ENCODE data around the gene CRABP2. TPM values are rescaled to one million over a fixed set of nuclear protein-coding genes. Genes with fewer than 3 reads are reported as not detected.

Gene CRABP2
- total RNA-seq, 2 experiments from 2014 or later, result 0.78 to 0.90 TPM

- Mint-ChIP-seq H3K36me3 (ENCODE audit: low read depth) (no peaks in the 10 kb centered on the region), H3K27ac (peak overlapping the region; percentile 21), H3K9me3 (no peaks in the 10 kb centered on the region), H3K27me3 (peaks cover 38% of the 10 kb centered on the region), H3K4me1 (ENCODE audit: low read depth) (peaks cover 45% of the 10 kb centered on the region), H3K4me3 (peak overlapping the region; percentile 75)
- ATAC-seq (no peak), DNase-seq (no peak)
- TF ChIP-seq CTCF (IDR thresholded peaks at IDR 0.05), result no peak
- ChIA-PET POLR2A (interaction anchor here (0.9 to 2.3 kb wide), 3 partner anchors 13 to 58 kb away, joined by 3 to 12 read pairs (median 4); no protein-coding TSS in a partner anchor), CTCF (interaction anchor here (0.6 to 8.6 kb wide), 30 partner anchors 9 to 290 kb away, joined by 3 to 273 read pairs (median 5); partner anchors contain the start of genes BCAN, CRABP2, HAPLN2 and ISG20L2)
- intact Hi-C loops (cut with micrococcal nuclease), result loop anchor here (5.0 kb wide), 1 partner anchor 37 kb away; no protein-coding TSS in a partner anchor
Observed at GRCh38 chr1:156658945-156659574, 46.3 kb downstream of the CRABP2 start.

GRCh38 chr1:156658496-156658895, 46.9 kb downstream of the CRABP2 start:
- DNase-seq (no peak), ATAC-seq (no peak)
- TF ChIP-seq CTCF (IDR thresholded peaks at IDR 0.05), result no peak
- no peak overlapping the region for H3K4me3 Mint-ChIP-seq
- H3K4me1 Mint-ChIP-seq (ENCODE audit: low read depth), result peaks cover 45% of the 10 kb centered on the region
- intact Hi-C loops (cut with micrococcal nuclease), result loop anchor here (5.0 kb wide), 1 partner anchor 36 kb away; no protein-coding TSS in a partner anchor
- ChIA-PET CTCF (interaction anchor here (0.6 to 8.6 kb wide), 18 partner anchors 10 to 269 kb away, joined by 3 to 273 read pairs (median 13); partner anchors contain the start of genes BCAN, CRABP2, HAPLN2 and ISG20L2), POLR2A (interaction anchor here (0.8 to 1.4 kb wide), 4 partner anchors 15 to 58 kb away, joined by 3 to 4 read pairs (median 4); no protein-coding TSS in a partner anchor)
- no peaks in the 10 kb centered on the region for H3K36me3 Mint-ChIP-seq (ENCODE audit: low read depth)
- H3K27ac Mint-ChIP-seq, result no peak overlapping the region
- no peaks in the 10 kb centered on the region for H3K9me3 Mint-ChIP-seq
- peaks cover 44% of the 10 kb centered on the region for H3K27me3 Mint-ChIP-seq

- Mint-ChIP-seq H3K36me3 (ENCODE audit: low read depth) (no peaks in the 10 kb centered on the region), H3K4me1 (ENCODE audit: low read depth) (peaks cover 43% of the 10 kb centered on the region), H3K9me3 (no peaks in the 10 kb centered on the region), H3K4me3 (peak overlapping the region; percentile 44), H3K27ac (no peak overlapping the region), H3K27me3 (peaks cover 50% of the 10 kb centered on the region)
- DNase-seq (no peak), ATAC-seq (no peak)
- POLR2A ChIA-PET, result interaction anchor here (0.7 to 1.4 kb wide), 6 partner anchors 9 to 57 kb away, joined by 3 to 4 read pairs (median 3); no protein-coding TSS in a partner anchor
- peak; percentile 36 for TF ChIP-seq CTCF (IDR thresholded peaks at IDR 0.05)
- intact Hi-C loops (cut with micrococcal nuclease), result loop anchor here (5.0 kb wide), 1 partner anchor 36 kb away; no protein-coding TSS in a partner anchor
- CTCF ChIA-PET, result interaction anchor here (0.6 to 8.6 kb wide), 20 partner anchors 9 to 272 kb away, joined by 3 to 273 read pairs (median 8); partner anchors contain the start of genes BCAN, CRABP2, HAPLN2 and ISG20L2
Observed at GRCh38 chr1:156657741-156658319, 47.6 kb downstream of the CRABP2 start.

GRCh38 chr1:156656806-156657740, 48.3 kb downstream of the CRABP2 start:
- POLR2A ChIA-PET, result interaction anchor here (0.7 to 1.4 kb wide), 5 partner anchors 9 to 56 kb away, joined by 3 to 4 read pairs (median 3); no protein-coding TSS in a partner anchor
- DNase-seq, result peak; percentile 76
- no peak overlapping the region for H3K27ac Mint-ChIP-seq

More at GRCh38 chr1:156656806-156657740, 48.3 kb downstream of the CRABP2 start:
- peaks cover 41% of the 10 kb centered on the region for H3K4me1 Mint-ChIP-seq (ENCODE audit: low read depth)
- H3K27me3 Mint-ChIP-seq, result peaks cover 53% of the 10 kb centered on the region
- peak overlapping the region; percentile 44 for H3K4me3 Mint-ChIP-seq
- no peaks in the 10 kb centered on the region for H3K9me3 Mint-ChIP-seq
- ATAC-seq, result peak; percentile 22
- TF ChIP-seq CTCF (IDR thresholded peaks at IDR 0.05), result peak; percentile 97
- CTCF ChIA-PET, result interaction anchor here (0.7 to 8.6 kb wide), 20 partner anchors 8 to 271 kb away, joined by 3 to 273 read pairs (median 8); partner anchors contain the start of genes BCAN, CRABP2, HAPLN2 and ISG20L2
- H3K36me3 Mint-ChIP-seq (ENCODE audit: low read depth), result no peaks in the 10 kb centered on the region
- intact Hi-C loops (cut with micrococcal nuclease), result loop anchor here (5.0 kb wide), 1 partner anchor 35 kb away; no protein-coding TSS in a partner anchor
